Esophagus squamous epithelium (tissue), 4 donors: ENCODE measurements around the gene CD4.

Experiments used
- CTCF ChIP-seq, 6 experiments: fragments of 450-650 bp in 4 of 6; fragments of 200-600 bp in 2 of 6; sonication (generic) in 2 of 6; IDR thresholded peaks; one replicate each; pipeline ENCODE4 v1.5.1; 2016 to 2019; ENCODE audit warnings: antibody characterized with exemption in 6 of 6, mild to moderate bottlenecking in 4 of 6, moderate library complexity in 4 of 6
- POLR2A ChIP-seq, 4 donors: fragments of 450-650 bp; IDR thresholded peaks; one replicate each; pipeline ENCODE4 v1.6.1; 2017; ENCODE audit warnings: antibody characterized with exemption in 4 of 4, mild to moderate bottlenecking in 4 of 4, moderate library complexity in 3 of 4

GRCh38 chr12:6816598-6816997, 27.3 kb downstream of the CD4 start:
- TF ChIP-seq CTCF (IDR thresholded peaks at IDR 0.05) (no peak), POLR2A (IDR thresholded peaks at IDR 0.05) (no peak)
